Measurements from ENCODE around the gene AOC1.
A peak's percentile ranks its signal among the peaks of the same experiment; 100 is the strongest.
"Not testable (repeated sequence)": the region's sequence is repeated elsewhere in the genome, so short reads cannot be mapped to it uniquely, and the experiment has no call there.

The AOC1 gene

GRCh38 chr7:150897502-150898474, 45.5 kb downstream of the AOC1 start:
- Mint-ChIP-seq H3K4me3 (peak overlapping the region; percentile 66), H3K27ac (peak overlapping the region; percentile 83), H3K36me3 (peaks cover 6% of the 10 kb centered on the region), H3K4me1 (peaks cover 68% of the 10 kb centered on the region), H3K27me3 (no peaks in the 10 kb centered on the region), H3K9me3 (peaks cover 5% of the 10 kb centered on the region)
- ATAC-seq: peak; percentile 85

- peaks cover 73% of the 10 kb centered on the region for H3K4me1 Mint-ChIP-seq
- peaks cover 5% of the 10 kb centered on the region for H3K9me3 Mint-ChIP-seq
- H3K27me3 Mint-ChIP-seq: peaks cover 6% of the 10 kb centered on the region
Measured at GRCh38 chr7:150898475-150899011, 46.2 kb downstream of the AOC1 start.

GRCh38 chr7:150900675-150901074, 48.4 kb downstream of the AOC1 start:
- no peak overlapping the region for H3K4me3 Mint-ChIP-seq
- H3K4me1 Mint-ChIP-seq: peaks cover 81% of the 10 kb centered on the region
- H3K9me3 Mint-ChIP-seq: no peaks in the 10 kb centered on the region
- H3K27me3 Mint-ChIP-seq: peaks cover 22% of the 10 kb centered on the region
- no peaks in the 10 kb centered on the region for H3K36me3 Mint-ChIP-seq
- H3K27ac Mint-ChIP-seq: peak overlapping the region; percentile 17
- no peak for ATAC-seq

More at GRCh38 chr7:150898475-150899011, 46.2 kb downstream of the AOC1 start:
- Mint-ChIP-seq H3K36me3 (peaks cover 6% of the 10 kb centered on the region), H3K4me3 (peak overlapping the region; percentile 66), H3K27ac (peak overlapping the region; percentile 83)
- peak; percentile 74 for ATAC-seq

- peak overlapping the region; percentile 17 for H3K27ac Mint-ChIP-seq
- ATAC-seq: no peak
- peaks cover 74% of the 10 kb centered on the region for H3K4me1 Mint-ChIP-seq
- H3K4me3 Mint-ChIP-seq: no peak overlapping the region
- no peaks in the 10 kb centered on the region for H3K36me3 Mint-ChIP-seq
- H3K9me3 Mint-ChIP-seq: no peaks in the 10 kb centered on the region
- peaks cover 29% of the 10 kb centered on the region for H3K27me3 Mint-ChIP-seq
Measured at GRCh38 chr7:150901160-150902035, 49.1 kb downstream of the AOC1 start.

- H3K4me1 Mint-ChIP-seq: peaks cover 64% of the 10 kb centered on the region
- H3K9me3 Mint-ChIP-seq: no peaks in the 10 kb centered on the region
- no peak for ATAC-seq
- peaks cover 39% of the 10 kb centered on the region for H3K27me3 Mint-ChIP-seq
- H3K4me3 Mint-ChIP-seq: no peak overlapping the region
- peak overlapping the region; percentile 17 for H3K27ac Mint-ChIP-seq
- H3K36me3 Mint-ChIP-seq: no peaks in the 10 kb centered on the region
Measured at GRCh38 chr7:150902078-150903033, 50.0 kb downstream of the AOC1 start.

- H3K4me3 Mint-ChIP-seq: no peak overlapping the region
- peaks cover 52% of the 10 kb centered on the region for H3K4me1 Mint-ChIP-seq
- H3K9me3 Mint-ChIP-seq: no peaks in the 10 kb centered on the region
- H3K27ac Mint-ChIP-seq: peak overlapping the region; percentile 3
- peaks cover 41% of the 10 kb centered on the region for H3K27me3 Mint-ChIP-seq
- ATAC-seq: peak; percentile 45
- H3K36me3 Mint-ChIP-seq: no peaks in the 10 kb centered on the region
Measured at GRCh38 chr7:150903606-150904005, 51.3 kb downstream of the AOC1 start.

GRCh38 chr7:150904011-150904909, 51.9 kb downstream of the AOC1 start:
- no peak for ATAC-seq
- H3K27me3 Mint-ChIP-seq: peaks cover 44% of the 10 kb centered on the region
- H3K9me3 Mint-ChIP-seq: no peaks in the 10 kb centered on the region
- no peak overlapping the region for H3K4me3 Mint-ChIP-seq
- H3K36me3 Mint-ChIP-seq: no peaks in the 10 kb centered on the region
- peaks cover 47% of the 10 kb centered on the region for H3K4me1 Mint-ChIP-seq
- peak overlapping the region; percentile 3 for H3K27ac Mint-ChIP-seq

- no peaks in the 10 kb centered on the region for H3K36me3 Mint-ChIP-seq
- peaks cover 5% of the 10 kb centered on the region for H3K9me3 Mint-ChIP-seq
- no peak overlapping the region for H3K27ac Mint-ChIP-seq
- ATAC-seq: no peak
- H3K4me1 Mint-ChIP-seq: peaks cover 19% of the 10 kb centered on the region
- peaks cover 63% of the 10 kb centered on the region for H3K27me3 Mint-ChIP-seq
- H3K4me3 Mint-ChIP-seq: no peak overlapping the region
Measured at GRCh38 chr7:150908173-150908572, 55.9 kb downstream of the AOC1 start.

GRCh38 chr7:150909200-150909995, 57.1 kb downstream of the AOC1 start:
- peaks cover 5% of the 10 kb centered on the region for H3K9me3 Mint-ChIP-seq
- H3K27ac Mint-ChIP-seq: peak overlapping the region; percentile 30
- H3K27me3 Mint-ChIP-seq: peaks cover 50% of the 10 kb centered on the region
- H3K4me1 Mint-ChIP-seq: peaks cover 7% of the 10 kb centered on the region
- H3K36me3 Mint-ChIP-seq: no peaks in the 10 kb centered on the region
- no peak for ATAC-seq
- no peak overlapping the region for H3K4me3 Mint-ChIP-seq

- not testable (repeated sequence) for H3K36me3 Mint-ChIP-seq, H3K4me3 Mint-ChIP-seq, ATAC-seq, H3K27ac Mint-ChIP-seq, H3K4me1 Mint-ChIP-seq, H3K9me3 Mint-ChIP-seq
- H3K27me3 Mint-ChIP-seq: peaks cover 45% of the 10 kb centered on the region
Measured at GRCh38 chr7:150910305-150910995, 58.1 kb downstream of the AOC1 start.

GRCh38 chr7:150910996-150911422, 58.7 kb downstream of the AOC1 start:
- Mint-ChIP-seq H3K4me3 (no peak overlapping the region), H3K27me3 (peaks cover 40% of the 10 kb centered on the region), H3K27ac (no peak overlapping the region), H3K4me1 (peaks cover 6% of the 10 kb centered on the region), H3K36me3 (no peaks in the 10 kb centered on the region), H3K9me3 (peaks cover 5% of the 10 kb centered on the region)
- ATAC-seq: no peak
